Left renal cortex interstitium (tissue), 4 donors: ENCODE results near the gene FSHR. TPM values are rescaled to one million over a fixed set of nuclear protein-coding genes. Genes with fewer than 3 reads are reported as not detected.

Experiments
- DNase-seq, 4 donors: peaks; one replicate each; pipeline ENCODE4 v3.0.0-alpha.2; 2013; ENCODE audit warnings: low read depth in 4 of 4, low spot score in 2 of 4, missing footprints in 1 of 4
- polyA plus RNA-seq, 4 donors: library from polyadenylated mRNA; unstranded; fragments of 120-200 nt; gene quantifications; one replicate each; pipeline ENCODE4 v1.2.1, GENCODE V29; 2013; ENCODE audit not compliant: insufficient read length in 4 of 4

FSHR gene, protein sequence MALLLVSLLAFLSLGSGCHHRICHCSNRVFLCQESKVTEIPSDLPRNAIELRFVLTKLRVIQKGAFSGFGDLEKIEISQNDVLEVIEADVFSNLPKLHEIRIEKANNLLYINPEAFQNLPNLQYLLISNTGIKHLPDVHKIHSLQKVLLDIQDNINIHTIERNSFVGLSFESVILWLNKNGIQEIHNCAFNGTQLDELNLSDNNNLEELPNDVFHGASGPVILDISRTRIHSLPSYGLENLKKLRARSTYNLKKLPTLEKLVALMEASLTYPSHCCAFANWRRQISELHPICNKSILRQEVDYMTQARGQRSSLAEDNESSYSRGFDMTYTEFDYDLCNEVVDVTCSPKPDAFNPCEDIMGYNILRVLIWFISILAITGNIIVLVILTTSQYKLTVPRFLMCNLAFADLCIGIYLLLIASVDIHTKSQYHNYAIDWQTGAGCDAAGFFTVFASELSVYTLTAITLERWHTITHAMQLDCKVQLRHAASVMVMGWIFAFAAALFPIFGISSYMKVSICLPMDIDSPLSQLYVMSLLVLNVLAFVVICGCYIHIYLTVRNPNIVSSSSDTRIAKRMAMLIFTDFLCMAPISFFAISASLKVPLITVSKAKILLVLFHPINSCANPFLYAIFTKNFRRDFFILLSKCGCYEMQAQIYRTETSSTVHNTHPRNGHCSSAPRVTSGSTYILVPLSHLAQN
- polyA plus RNA-seq: not detected

DNA sequence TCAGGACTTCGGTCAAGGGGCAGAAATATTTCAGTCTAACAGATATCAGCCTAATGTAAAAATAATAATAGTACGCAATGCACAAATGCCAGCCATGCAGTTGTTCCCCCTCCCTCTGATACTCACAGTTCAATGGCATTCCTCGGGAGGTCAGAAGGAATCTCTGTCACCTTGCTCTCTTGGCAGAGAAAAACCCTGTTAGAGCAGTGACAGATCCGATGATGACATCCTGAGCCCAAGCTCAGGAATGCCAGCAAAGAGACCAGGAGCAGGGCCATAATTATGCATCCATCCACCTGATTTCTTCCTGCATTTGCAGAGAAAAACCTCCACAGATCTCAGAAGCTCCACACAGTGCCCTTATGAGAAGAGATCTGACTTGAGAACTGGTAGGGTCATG, at the start of gene FSHR:
FSHR (minus strand) TSS at position 376 of the 400 bp plus-strand sequence; CDS start at position 278, 98 bp downstream.
- DNase-seq: no peak

DNA sequence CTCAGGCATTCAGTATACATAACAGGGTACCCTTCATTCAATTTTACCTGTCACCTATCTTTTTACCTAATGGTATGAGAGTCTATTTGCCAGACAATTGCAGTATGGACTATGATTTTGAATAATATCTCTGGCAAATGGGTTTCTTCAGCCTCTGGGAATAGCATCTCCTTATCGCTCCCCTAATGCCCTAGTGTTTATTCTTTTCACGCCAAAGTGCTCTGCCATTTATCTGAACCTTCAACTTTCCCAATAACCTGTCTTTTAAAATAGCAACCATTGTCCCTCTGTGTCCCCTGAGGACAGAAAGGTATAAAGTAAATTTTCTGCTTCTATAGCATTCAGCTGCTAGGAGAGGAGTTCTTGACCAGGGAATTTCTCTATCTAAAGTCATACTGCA, 45.0 kb upstream of the FSHR start:
- no peak for DNase-seq

DNA sequence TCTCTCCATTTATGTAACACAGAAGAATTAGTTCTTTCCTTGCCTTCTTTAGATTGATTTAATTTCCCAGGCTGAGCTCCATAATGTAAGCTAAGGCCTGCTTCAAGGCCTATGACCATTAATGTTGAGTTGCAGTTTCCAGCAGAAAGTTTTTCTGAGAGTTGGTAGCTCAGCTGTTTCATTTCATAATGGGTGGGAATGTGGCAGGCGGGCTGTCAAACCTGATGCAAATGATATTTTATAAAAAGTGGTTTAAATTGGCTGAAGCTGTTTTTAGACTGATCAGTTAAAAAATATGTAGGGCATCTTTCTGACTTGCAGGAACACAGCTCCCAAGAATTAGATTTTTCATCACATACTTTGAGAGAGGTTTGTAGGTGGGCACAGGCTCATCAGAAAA, 40.4 kb upstream of the FSHR start:
- no peak for DNase-seq

GRCh38 chr2:49192036-49192435, 37.7 kb upstream of the FSHR start:
- DNase-seq: no peak

- DNase-seq: no peak
Observed at GRCh38 chr2:49189512-49190225, 35.4 kb upstream of the FSHR start.

GRCh38 chr2:49186050-49186648, 31.8 kb upstream of the FSHR start:
- DNase-seq: no peak

GRCh38 chr2:49178656-49179055, 24.3 kb upstream of the FSHR start:
- no peak for DNase-seq

DNA sequence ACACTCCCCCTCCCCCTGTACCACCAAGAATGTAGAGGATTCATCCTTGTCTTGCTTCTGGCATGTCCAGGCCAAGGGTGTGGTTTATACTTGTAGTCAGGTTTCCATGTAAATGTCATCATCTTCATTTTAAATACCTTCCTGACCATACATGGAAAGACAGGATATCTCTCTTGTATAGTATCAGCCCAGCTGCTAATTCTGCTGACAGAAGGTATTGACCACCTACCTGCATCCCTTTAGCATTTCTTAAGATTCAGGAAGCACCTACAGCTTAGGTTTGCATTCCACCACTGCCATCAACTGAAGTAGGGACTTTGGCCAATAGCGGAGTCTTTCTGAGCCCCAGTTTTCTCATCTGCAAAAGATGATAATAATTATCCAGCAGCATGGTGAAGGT, 22.9 kb upstream of the FSHR start:
- DNase-seq: no peak

DNA sequence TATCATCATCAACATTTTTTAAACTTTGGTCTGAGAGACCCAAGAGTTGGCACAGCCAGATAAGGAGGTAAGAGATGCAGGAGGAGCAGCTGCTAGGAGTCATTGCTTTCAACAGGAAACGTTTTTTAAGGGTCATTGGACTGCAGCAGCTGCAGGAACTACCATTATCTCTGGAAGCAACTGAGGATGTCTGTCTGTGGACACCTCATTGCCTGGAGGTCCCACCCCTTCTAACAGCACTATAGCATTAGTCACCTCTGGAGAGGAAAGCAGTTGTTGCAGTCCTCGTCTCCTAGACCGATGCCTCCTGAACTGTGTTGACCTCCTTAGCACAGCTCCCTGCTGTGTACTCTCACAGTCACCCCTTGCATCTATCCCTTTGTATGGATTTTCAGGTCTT, 21.5 kb upstream of the FSHR start:
- DNase-seq: no peak

DNA sequence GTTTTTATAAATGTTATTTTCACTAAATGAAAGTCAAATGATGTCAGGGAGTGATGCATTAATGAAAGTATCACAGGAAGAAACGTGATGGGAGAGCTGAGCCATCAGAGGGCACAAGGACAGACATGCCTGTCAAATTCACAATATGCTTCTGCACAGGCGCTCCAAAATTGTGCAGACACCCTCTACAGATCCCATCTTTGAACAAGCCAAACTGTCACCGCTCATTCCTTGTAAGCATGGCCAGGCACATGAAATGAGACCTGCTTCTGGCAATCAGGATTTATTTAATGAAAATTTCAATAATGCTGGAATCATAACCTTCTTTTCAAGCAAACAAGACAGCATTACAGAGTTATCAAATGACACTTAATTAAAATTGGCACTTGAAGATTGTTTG, 20.4 kb upstream of the FSHR start:
- DNase-seq: no peak

GRCh38 chr2:49167131-49167530, 12.8 kb upstream of the FSHR start:
- DNase-seq: no peak

GRCh38 chr2:49165662-49166061, 11.3 kb upstream of the FSHR start:
- no peak for DNase-seq

DNA sequence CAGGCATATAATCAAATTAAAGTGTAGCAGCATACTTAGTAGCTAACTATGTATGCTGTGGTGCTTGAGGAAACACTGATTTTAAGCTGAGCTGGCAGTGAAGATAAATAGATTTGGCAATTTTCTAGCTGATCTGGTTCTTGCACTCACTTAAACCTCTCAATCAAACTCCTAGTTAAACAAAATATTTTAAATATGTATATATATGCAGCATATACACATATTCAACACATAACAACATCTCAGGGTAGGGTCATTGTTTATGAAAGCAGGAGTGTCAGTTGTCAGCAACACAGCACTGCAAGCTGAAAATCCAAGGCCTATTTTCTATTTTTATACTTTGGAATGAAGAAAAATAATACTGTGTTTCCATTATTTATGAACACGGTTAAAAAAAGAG, 10.4 kb upstream of the FSHR start:
- DNase-seq: no peak

- DNase-seq: no peak
Observed at GRCh38 chr2:49162151-49162550, 7.8 kb upstream of the FSHR start.

DNA sequence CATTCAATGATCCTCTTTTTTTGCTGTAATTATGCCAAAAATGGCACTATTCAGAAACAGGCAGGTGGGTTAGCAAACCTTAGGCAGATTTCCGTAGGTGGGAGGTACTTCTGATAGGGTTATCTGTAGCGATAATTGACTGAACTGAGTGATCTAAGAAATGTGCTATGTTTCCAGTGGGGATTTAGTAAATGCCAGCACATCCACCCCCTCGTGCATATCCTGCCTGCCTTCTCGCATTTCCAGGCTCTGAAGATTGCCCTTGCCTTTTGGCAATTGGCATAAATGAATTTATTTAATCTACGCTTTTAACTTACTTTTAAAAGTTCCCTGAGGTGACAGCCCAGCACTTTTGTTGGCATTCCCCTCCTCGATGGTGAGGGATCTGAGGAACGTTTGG, 576 bp upstream of the FSHR start:
- no peak for DNase-seq

DNA sequence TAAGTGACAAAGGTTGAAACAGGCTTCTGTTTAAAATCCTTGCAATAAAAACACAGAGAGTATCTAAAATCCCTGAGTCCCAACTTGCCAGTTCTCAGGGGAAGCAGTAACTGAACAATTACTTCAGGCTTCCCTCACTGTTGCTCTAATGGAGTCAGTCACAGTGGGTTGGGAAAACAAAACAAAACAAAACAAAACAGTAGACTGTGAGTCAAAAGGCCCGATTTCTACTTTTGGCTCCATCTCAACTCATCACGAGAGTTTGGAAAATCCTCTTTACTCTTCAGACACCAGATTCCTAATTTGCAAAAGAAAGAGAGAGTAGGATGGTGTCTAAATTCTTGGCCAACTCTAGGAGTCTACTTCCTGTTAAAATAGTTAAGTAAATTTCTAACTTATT, 1.1 kb downstream of the FSHR start:
- no peak for DNase-seq

- DNase-seq: no peak
Observed at GRCh38 chr2:49152824-49153223, 1.5 kb downstream of the FSHR start.

DNA sequence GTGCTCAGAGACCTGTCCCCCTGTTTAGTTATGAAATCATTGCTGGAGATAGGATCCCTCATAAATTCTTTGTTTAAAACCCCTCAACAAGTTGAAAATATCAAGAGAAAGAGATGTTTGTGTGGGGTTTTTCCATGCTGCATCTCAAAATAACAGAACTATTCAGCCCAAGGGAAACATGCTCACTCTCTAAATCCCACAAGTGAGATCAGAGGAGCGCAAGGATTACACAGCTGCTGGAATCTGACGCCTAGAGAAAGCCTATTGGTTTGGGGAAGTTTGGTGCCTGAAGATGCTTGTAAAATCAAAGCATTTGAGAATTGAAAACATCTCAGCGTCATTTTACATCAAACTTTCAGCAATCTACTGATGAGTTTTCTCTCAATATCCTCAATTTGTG, 7.9 kb downstream of the FSHR start:
- no peak for DNase-seq

- DNase-seq: no peak
Observed at GRCh38 chr2:49131801-49132200, 22.5 kb downstream of the FSHR start.

- DNase-seq: no peak
Observed at GRCh38 chr2:49129034-49129433, 25.3 kb downstream of the FSHR start.

- no peak for DNase-seq
Observed at GRCh38 chr2:49123600-49123999, 30.7 kb downstream of the FSHR start.
